HepG2 (cell line): ENCODE results near the gene ORC4. TPM values are rescaled to one million over a fixed set of nuclear protein-coding genes. Genes with fewer than 3 reads are reported as not detected.

Experiments used
- ATAC-seq: fragments of 200-7000 bp; cut with Tn5 transposase; 3 replicates; pipeline ENCODE4 v1.9.1; 2020; ENCODE audit warnings: mild to moderate bottlenecking, moderate library complexity
- BruUV-seq: library from RNA; stranded (reverse); fragments of 400-500 nt; replicated peaks from 2 replicates; lab custom pipeline; 2021; lab: Mats Ljungman, UMichigan
- CTCF ChIA-PET: fragments of 300-600 bp; formaldehyde crosslinking; extraction: SDS; loops from one replicate; lab custom pipeline; 2021; ENCODE audit warnings: low total read pairs, inconsistent platforms, low intra/inter-chr PET ratio; lab: Yijun Ruan, JAX
- POLR2A ChIA-PET: fragments of 350-600 bp; sonication (Branson Sonifier 250); formaldehyde crosslinking; loops from one replicate; lab custom pipeline; 2020; ENCODE audit warnings: antibody characterized with exemption, inconsistent platforms; lab: Yijun Ruan, JAX
- DNase-seq: peaks from one replicate; pipeline ENCODE4 v3.0.0-alpha.2; 2015; ENCODE audit warnings: low spot score
- FAIRE-seq: peaks from 3 replicates; lab custom pipeline; 2011; peaks lifted over from hg19 to GRCh38; lab: Jason Lieb, UNC
- H2AFZ ChIP-seq: one replicate; pipeline ENCODE4 v1.6.1; 2011; ENCODE audit warnings: low read length, inconsistent platforms
- H3K27ac ChIP-seq: fragments of 300-600 bp; 3 replicates; pipeline ENCODE4 v1.8.0; 2011; ENCODE audit warnings: mixed run types, mild to moderate bottlenecking, mixed read lengths, low read length, inconsistent platforms; ENCODE audit not compliant: insufficient read depth; ENCODE audit errors: extremely low read length
- H3K27me3 ChIP-seq, 2 experiments: fragments of 200-600 bp in 1 of 2; 2 replicates in 1 of 2; 3 replicates in 1 of 2; pipeline versions ENCODE4 v1.6.0 to v1.8.0; 2011; ENCODE audit warnings: low read length in 2 of 2, mild to moderate bottlenecking in 2 of 2, moderate library complexity in 2 of 2, inconsistent platforms in 1 of 2; ENCODE audit not compliant: insufficient read depth in 2 of 2, control insufficient read depth in 1 of 2
- H3K36me3 ChIP-seq, 2 experiments: fragments of 200-600 bp in 1 of 2; replicated peaks in 1 of 2; 2 replicates in 1 of 2; 3 replicates in 1 of 2; pipeline versions ENCODE4 v1.5.1 to v1.8.0; 2011; ENCODE audit warnings: low read length in 2 of 2, inconsistent platforms in 1 of 2; ENCODE audit not compliant: insufficient read depth in 2 of 2, control insufficient read depth in 1 of 2
- H3K4me1 ChIP-seq: 2 replicates; pipeline ENCODE4 v1.5.1; 2012; ENCODE audit warnings: low read length, inconsistent platforms; ENCODE audit not compliant: insufficient read depth
- H3K4me2 ChIP-seq: 2 replicates; pipeline ENCODE4 v1.6.0; 2011; ENCODE audit warnings: low read depth, low read length, inconsistent platforms
- H3K4me3 ChIP-seq, 3 experiments: fragments of 200-600 bp in 1 of 3; sonication (generic), shearing (Covaris generic) in 1 of 3; replicated peaks in 1 of 3; 2 replicates each; pipeline ENCODE4 v1.5.1; 2011 to 2016; ENCODE audit warnings: low read length in 3 of 3, inconsistent platforms in 2 of 3, low read depth in 2 of 3, mild to moderate bottlenecking in 2 of 3, control low read depth in 1 of 3, mixed read lengths in 1 of 3; ENCODE audit not compliant: insufficient read depth in 1 of 3
- H3K79me2 ChIP-seq: one replicate; pipeline ENCODE4 v1.6.1; 2011; ENCODE audit warnings: low read length, inconsistent platforms; ENCODE audit not compliant: insufficient read depth
- H3K9ac ChIP-seq: 2 replicates; pipeline ENCODE4 v1.6.0; 2011; ENCODE audit warnings: mild to moderate bottlenecking, low read depth, low read length, inconsistent platforms; ENCODE audit not compliant: insufficient read depth
- H3K9me3 ChIP-seq: 2 replicates; pipeline ENCODE4 v1.5.1; 2012; ENCODE audit warnings: mild to moderate bottlenecking, low read length
- H4K20me1 ChIP-seq: 2 replicates; pipeline ENCODE4 v1.6.0; 2011; ENCODE audit warnings: inconsistent platforms, mild to moderate bottlenecking, low read length, moderate library complexity; ENCODE audit not compliant: insufficient read depth
- BHLHE40 ChIP-seq: IDR thresholded peaks from 2 replicates; pipeline ENCODE4 v1.6.1; 2011; ENCODE audit warnings: low read length, improper control_type of control experiment
- HMGA1 ChIP-seq: sonication (generic); formaldehyde crosslinking; conservative IDR thresholded peaks from 2 replicates; pipeline ENCODE4 v1.4.0; 2020; ENCODE audit warnings: missing genetic modification reagents
- IRX3 ChIP-seq: sonication (generic); formaldehyde crosslinking; IDR thresholded peaks from 2 replicates; pipeline ENCODE4 v1.8.1; 2023; ENCODE audit warnings: mild to moderate bottlenecking, low read depth, missing genetic modification reagents, borderline replicate concordance
- KDM3A ChIP-seq: IDR thresholded peaks from 2 replicates; pipeline ENCODE4 v1.6.1; 2018; ENCODE audit warnings: low read depth, missing compliant biosample characterization
- MEF2D ChIP-seq: sonication (generic); formaldehyde crosslinking; IDR thresholded peaks from 2 replicates; pipeline ENCODE4 v1.5.1; 2020; ENCODE audit warnings: mild to moderate bottlenecking, missing genetic modification reagents
- SOX5 ChIP-seq: IDR thresholded peaks from 2 replicates; pipeline ENCODE4 v1.6.1; 2016; ENCODE audit warnings: borderline replicate concordance
- SP140L ChIP-seq: sonication (generic); formaldehyde crosslinking; IDR thresholded peaks from 2 replicates; pipeline ENCODE4 v1.4.0; 2020; ENCODE audit warnings: missing genetic modification reagents, borderline replicate concordance
- ZNF550 ChIP-seq: sonication (generic); formaldehyde crosslinking; IDR thresholded peaks from 2 replicates; pipeline ENCODE4 v1.4.0; 2020; ENCODE audit warnings: mild to moderate bottlenecking, missing genetic modification reagents, borderline replicate concordance
- ZNF558 ChIP-seq: sonication (generic); formaldehyde crosslinking; IDR thresholded peaks from 2 replicates; pipeline ENCODE4 v1.9.0; 2022; ENCODE audit warnings: mild to moderate bottlenecking, missing genetic modification reagents, borderline replicate concordance
- ZNF570 ChIP-seq: sonication (generic); formaldehyde crosslinking; IDR thresholded peaks from 2 replicates; pipeline ENCODE4 v1.4.0; 2020; ENCODE audit warnings: mild to moderate bottlenecking, missing genetic modification reagents, borderline replicate concordance
- WGBS: methylation state at CpG from one replicate; pipeline ENCODE4 v1.1.6; 2017; ENCODE audit warnings: low lambda C conversion rate; 5-methylcytosine and 5-hydroxymethylcytosine counted together
- in situ Hi-C: cut with HindIII; loops from 2 replicates; pipeline ENCODE4 v1.10.0; 2017; ENCODE audit warnings: low pct_unique_long_range_greater_than_20kb; ENCODE audit not compliant: extremely low pct_ligation_motif_present
- intact Hi-C: fragments of 100-400 bp; cut with micrococcal nuclease; formaldehyde crosslinking; loops from one replicate; pipeline ENCODE4 v1.10.0; 2022; ENCODE audit not compliant: unreplicated experiment
- polyA plus RNA-seq, 8 experiments: library from polyadenylated mRNA; depleted of rRNA in 3 of 8; stranded (reverse) in 7 of 8; unstranded in 1 of 8; fragments of >200 nt; fragmentation: Illumina TruSeq in 4 of 8; extraction: Trizol in 4 of 8; gene quantifications; 2 replicates each; pipeline versions ENCODE4 v1.2.1 to v1.2.3, GENCODE V29; 2011 to 2016; ENCODE audit warnings: low read depth in 4 of 8, missing spikeins in 1 of 8, mixed read lengths in 1 of 8; ENCODE audit not compliant: insufficient read depth in 1 of 8
- total RNA-seq, 5 experiments: library from RNA; depleted of rRNA; stranded (reverse); fragments of >200 nt; fragmentation: Illumina TruSeq; extraction: Trizol; gene quantifications; 2 replicates each; pipeline ENCODE4 v1.2.3, GENCODE V29; 2016; ENCODE audit warnings: low read depth in 1 of 5
- TF ChIP-seq, protein P1 (sequence below): sonication (generic); formaldehyde crosslinking; IDR thresholded peaks from 2 replicates; pipeline ENCODE4 v1.4.0; 2020; ENCODE audit warnings: low read depth, mild to moderate bottlenecking, missing genetic modification reagents
- TF ChIP-seq, protein P2 (sequence below): IDR thresholded peaks from 2 replicates; pipeline ENCODE4 v1.6.1; 2016; ENCODE audit warnings: missing compliant biosample characterization, missing genetic modification reagents, borderline replicate concordance
- TF ChIP-seq, protein P3 (sequence below): sonication (generic); formaldehyde crosslinking; IDR thresholded peaks from 2 replicates; pipeline ENCODE4 v1.4.0; 2020; ENCODE audit warnings: missing genetic modification reagents, mild to moderate bottlenecking, borderline replicate concordance
- TF ChIP-seq, protein P4 (sequence below): fragments of 450-650 bp; IDR thresholded peaks from 2 replicates; pipeline ENCODE4 v1.6.1; 2016
- TF ChIP-seq, protein P5 (sequence below): sonication (generic); formaldehyde crosslinking; IDR thresholded peaks from 2 replicates; pipeline ENCODE4 v1.9.0; 2021; ENCODE audit warnings: missing genetic modification reagents, borderline replicate concordance

Gene ORC4
- total and polyA plus RNA-seq, 2 of the 13 experiments (the other 11 are each of a cell fraction or from before 2014, with no cell fraction given): 28.6 to 84.8 TPM

DNA sequence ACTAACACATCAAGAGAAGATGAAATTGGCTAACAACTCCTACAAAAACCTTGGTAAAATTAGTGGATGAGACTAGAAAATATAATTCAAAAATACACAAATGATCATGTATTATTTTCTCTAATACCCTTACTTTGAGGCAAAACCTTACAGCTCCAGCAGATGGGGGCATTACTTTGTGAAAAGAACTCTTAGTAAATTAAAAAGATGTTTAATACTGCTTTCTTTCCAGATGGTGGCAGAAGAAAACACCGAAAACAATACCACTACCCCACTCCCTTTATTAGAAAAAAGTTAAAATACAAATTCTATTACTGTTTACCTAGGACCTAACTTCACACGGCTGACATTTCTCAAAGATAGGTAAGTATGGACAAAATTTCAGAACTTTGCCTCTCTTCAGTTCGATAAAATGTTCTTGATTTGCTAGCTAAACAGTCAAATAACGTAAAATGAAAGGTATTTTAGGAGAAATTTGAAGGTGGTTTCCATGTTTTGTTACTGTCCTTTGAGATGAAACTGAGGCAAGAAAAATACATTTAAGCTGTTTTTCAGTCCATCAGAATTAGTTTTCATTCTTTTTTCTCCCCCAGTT lies 30.6 kb downstream of the ORC4 start (continued):
- TF ChIP-seq KDM3A (CRISPR knock-in tag): no peak

DNA sequence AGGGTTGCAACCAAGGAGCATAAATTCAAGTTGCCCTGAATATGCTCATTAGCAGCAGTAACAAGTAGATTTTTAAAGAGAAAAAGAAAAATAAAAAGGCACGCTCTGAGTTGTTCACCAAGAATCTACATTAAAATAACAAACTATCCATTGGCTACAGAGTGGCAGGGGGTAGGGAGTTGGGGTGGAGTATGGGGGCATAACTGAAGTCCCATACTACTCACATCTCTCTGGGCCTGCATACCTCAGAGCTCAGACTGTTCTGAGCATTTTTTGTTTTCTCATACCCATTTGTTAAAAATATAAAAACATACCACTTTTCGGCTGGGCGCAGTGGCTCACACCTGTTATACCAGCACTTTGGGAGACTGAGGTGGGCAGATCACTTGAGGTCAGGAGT lies 31.4 kb downstream of the ORC4 start:
- no peak for FAIRE-seq
- intact Hi-C loops: no loop called here
- TF ChIP-seq ZNF570 (no peak), SP140L (CRISPR knock-in tag) (no peak), IRX3 (CRISPR knock-in tag) (no peak), MEF2D (no peak), ZNF558 (CRISPR knock-in tag) (no peak), ZNF550 (CRISPR knock-in tag) (no peak), HMGA1 (CRISPR knock-in tag) (no peak), BHLHE40 (no peak), SOX5 (no peak)
- TF ChIP-seq, protein P1, sequence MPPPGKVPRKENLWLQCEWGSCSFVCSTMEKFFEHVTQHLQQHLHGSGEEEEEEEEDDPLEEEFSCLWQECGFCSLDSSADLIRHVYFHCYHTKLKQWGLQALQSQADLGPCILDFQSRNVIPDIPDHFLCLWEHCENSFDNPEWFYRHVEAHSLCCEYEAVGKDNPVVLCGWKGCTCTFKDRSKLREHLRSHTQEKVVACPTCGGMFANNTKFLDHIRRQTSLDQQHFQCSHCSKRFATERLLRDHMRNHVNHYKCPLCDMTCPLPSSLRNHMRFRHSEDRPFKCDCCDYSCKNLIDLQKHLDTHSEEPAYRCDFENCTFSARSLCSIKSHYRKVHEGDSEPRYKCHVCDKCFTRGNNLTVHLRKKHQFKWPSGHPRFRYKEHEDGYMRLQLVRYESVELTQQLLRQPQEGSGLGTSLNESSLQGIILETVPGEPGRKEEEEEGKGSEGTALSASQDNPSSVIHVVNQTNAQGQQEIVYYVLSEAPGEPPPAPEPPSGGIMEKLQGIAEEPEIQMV (CRISPR knock-in tag): no peak
- TF ChIP-seq, protein P2, sequence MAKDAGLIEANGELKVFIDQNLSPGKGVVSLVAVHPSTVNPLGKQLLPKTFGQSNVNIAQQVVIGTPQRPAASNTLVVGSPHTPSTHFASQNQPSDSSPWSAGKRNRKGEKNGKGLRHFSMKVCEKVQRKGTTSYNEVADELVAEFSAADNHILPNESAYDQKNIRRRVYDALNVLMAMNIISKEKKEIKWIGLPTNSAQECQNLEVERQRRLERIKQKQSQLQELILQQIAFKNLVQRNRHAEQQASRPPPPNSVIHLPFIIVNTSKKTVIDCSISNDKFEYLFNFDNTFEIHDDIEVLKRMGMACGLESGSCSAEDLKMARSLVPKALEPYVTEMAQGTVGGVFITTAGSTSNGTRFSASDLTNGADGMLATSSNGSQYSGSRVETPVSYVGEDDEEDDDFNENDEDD (CRISPR knock-in tag): no peak
- TF ChIP-seq, protein P3, sequence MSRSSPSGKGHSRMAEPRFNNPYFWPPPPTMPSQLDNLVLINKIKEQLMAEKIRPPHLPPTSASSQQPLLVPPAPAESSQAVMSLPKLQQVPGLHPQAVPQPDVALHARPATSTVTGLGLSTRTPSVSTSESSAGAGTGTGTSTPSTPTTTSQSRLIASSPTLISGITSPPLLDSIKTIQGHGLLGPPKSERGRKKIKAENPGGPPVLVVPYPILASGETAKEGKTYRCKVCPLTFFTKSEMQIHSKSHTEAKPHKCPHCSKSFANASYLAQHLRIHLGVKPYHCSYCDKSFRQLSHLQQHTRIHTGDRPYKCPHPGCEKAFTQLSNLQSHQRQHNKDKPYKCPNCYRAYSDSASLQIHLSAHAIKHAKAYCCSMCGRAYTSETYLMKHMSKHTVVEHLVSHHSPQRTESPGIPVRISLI (CRISPR knock-in tag): no peak
- TF ChIP-seq, protein P4, sequence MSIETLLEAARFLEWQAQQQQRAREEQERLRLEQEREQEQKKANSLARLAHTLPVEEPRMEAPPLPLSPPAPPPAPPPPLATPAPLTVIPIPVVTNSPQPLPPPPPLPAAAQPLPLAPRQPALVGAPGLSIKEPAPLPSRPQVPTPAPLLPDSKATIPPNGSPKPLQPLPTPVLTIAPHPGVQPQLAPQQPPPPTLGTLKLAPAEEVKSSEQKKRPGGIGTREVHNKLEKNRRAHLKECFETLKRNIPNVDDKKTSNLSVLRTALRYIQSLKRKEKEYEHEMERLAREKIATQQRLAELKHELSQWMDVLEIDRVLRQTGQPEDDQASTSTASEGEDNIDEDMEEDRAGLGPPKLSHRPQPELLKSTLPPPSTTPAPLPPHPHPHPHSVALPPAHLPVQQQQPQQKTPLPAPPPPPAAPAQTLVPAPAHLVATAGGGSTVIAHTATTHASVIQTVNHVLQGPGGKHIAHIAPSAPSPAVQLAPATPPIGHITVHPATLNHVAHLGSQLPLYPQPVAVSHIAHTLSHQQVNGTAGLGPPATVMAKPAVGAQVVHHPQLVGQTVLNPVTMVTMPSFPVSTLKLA: no peak
- TF ChIP-seq, protein P5, sequence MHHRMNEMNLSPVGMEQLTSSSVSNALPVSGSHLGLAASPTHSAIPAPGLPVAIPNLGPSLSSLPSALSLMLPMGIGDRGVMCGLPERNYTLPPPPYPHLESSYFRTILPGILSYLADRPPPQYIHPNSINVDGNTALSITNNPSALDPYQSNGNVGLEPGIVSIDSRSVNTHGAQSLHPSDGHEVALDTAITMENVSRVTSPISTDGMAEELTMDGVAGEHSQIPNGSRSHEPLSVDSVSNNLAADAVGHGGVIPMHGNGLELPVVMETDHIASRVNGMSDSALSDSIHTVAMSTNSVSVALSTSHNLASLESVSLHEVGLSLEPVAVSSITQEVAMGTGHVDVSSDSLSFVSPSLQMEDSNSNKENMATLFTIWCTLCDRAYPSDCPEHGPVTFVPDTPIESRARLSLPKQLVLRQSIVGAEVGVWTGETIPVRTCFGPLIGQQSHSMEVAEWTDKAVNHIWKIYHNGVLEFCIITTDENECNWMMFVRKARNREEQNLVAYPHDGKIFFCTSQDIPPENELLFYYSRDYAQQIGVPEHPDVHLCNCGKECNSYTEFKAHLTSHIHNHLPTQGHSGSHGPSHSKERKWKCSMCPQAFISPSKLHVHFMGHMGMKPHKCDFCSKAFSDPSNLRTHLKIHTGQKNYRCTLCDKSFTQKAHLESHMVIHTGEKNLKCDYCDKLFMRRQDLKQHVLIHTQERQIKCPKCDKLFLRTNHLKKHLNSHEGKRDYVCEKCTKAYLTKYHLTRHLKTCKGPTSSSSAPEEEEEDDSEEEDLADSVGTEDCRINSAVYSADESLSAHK (CRISPR knock-in tag): no peak

More for the DNA sequence above, 31.4 kb downstream of the ORC4 start:
- BruUV-seq: no TSS peak
- no peaks in the 10 kb centered on the region for H3K27me3 ChIP-seq
- DNase-seq (no peak), ATAC-seq (no peak)
- H3K27ac ChIP-seq: no peak overlapping the region
- H3K9ac ChIP-seq: no peak overlapping the region
- CTCF ChIA-PET: interaction anchor here (0.5 to 2.0 kb wide), 3 partner anchors 212 to 1001 kb away, joined by 3 to 26 read pairs (median 10); no protein-coding TSS in a partner anchor
- H3K79me2 ChIP-seq: peaks cover 89% of the 10 kb centered on the region
- peaks cover 24% of the 10 kb centered on the region for H4K20me1 ChIP-seq
- H3K4me3 ChIP-seq: no peak overlapping the region
- POLR2A ChIA-PET: no interaction called here
- H2AFZ ChIP-seq: no peak overlapping the region
- H3K36me3 ChIP-seq: no peaks in the 10 kb centered on the region
- no peaks in the 10 kb centered on the region for H3K9me3 ChIP-seq
- 95% methylated on average over 3 of the region's 3 CpGs for WGBS
- no peak overlapping the region for H3K4me2 ChIP-seq
- in situ Hi-C loops: no loop called here
- H3K4me1 ChIP-seq: 0 out of 2 replicates have a peak, but pooled peaks cover 5% of the 10 kb centered on the region
